NT2/D1 (cell line): ENCODE data around the gene ATRIP.

Experiments used
- SUZ12 ChIP-seq: IDR thresholded peaks from 2 replicates; pipeline ENCODE4 v1.6.1; 2011; ENCODE audit not compliant: insufficient read length, insufficient read depth; ENCODE audit errors: extremely low read depth
- YY1 ChIP-seq: IDR thresholded peaks from 2 replicates; pipeline ENCODE4 v1.6.1; 2011; ENCODE audit not compliant: insufficient read length, insufficient read depth
- ZNF274 ChIP-seq: IDR thresholded peaks from 2 replicates; pipeline ENCODE4 v1.6.1; 2011; ENCODE audit warnings: mild to moderate bottlenecking, low read depth, low read length

DNA sequence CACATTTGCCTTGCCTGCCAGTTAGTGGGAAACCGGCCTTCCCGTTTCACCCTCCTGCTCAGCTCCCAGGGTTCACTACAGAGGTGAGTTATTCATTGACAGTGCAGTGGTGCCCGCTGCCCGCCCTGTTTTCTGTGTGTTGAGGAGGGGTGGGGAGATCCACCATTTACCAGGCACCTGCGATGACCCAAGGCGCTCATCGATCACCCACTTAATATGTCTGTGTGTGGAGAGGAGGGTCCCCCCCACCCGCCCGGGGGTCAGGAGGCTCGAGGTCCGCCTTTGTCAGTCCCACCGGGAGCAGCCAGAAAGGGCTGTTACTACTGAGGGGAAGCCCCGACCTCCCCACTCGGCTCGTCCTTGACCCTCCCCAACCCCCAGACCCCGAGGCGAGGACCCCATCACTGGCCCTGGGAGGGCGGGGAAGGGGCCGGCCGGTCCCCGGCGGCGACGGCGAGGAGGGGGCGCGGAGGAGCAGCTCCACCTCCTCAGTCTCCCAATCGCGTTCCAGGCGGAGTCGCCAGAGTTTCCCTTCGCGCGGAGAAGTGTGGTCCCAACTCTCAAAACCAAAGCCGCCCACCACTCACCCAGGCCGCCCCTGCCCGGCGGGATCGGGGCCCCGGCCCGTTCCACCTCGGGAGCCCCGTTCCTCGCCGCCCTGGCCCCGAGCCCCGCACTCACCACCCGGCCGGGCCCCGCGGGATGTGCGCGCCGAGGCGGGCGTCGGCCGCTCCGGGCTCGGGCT lies 17.8 kb upstream of the ATRIP start:
- TF ChIP-seq YY1 = no peak
- TF ChIP-seq SUZ12 = no peak
- no peak for TF ChIP-seq ZNF274
